Keratinocyte (primary cell): Measurements from ENCODE around the gene PGLYRP3. TPM values are rescaled to one million over a fixed set of nuclear protein-coding genes. Genes with fewer than 3 reads are reported as not detected.

ENCODE experiments used
- DNase-seq: peaks from one replicate; pipeline ENCODE4 v3.0.0-alpha.2; 2011; ENCODE audit warnings: low read depth, missing footprints, low spot score
- FAIRE-seq: peaks from 2 replicates; lab custom pipeline; 2011; peaks lifted over from hg19 to GRCh38; lab: Jason Lieb, UNC
- H2AFZ ChIP-seq: 2 replicates; pipeline ENCODE4 v1.6.0; 2012; ENCODE audit warnings: low read length, control low read depth, inconsistent platforms; ENCODE audit not compliant: control insufficient read depth
- H3K27ac ChIP-seq: 2 replicates; pipeline ENCODE4 v1.5.1; 2011; ENCODE audit warnings: low read length; ENCODE audit not compliant: control insufficient read depth, insufficient read depth
- H3K27me3 ChIP-seq: 3 replicates; pipeline ENCODE4 v1.6.0; 2011; ENCODE audit warnings: low read length; ENCODE audit not compliant: control insufficient read depth, insufficient read depth; ENCODE audit errors: extremely low read depth
- H3K36me3 ChIP-seq, 2 experiments: 2 replicates in 1 of 2; 3 replicates in 1 of 2; pipeline ENCODE4 v1.5.1; 2011; ENCODE audit warnings: low read length in 2 of 2, mild to moderate bottlenecking in 1 of 2; ENCODE audit not compliant: control insufficient read depth in 2 of 2, insufficient read depth in 2 of 2; ENCODE audit errors: extremely low read depth in 1 of 2
- H3K4me1 ChIP-seq: 3 replicates; pipeline ENCODE4 v1.5.1; 2011; ENCODE audit warnings: low read length; ENCODE audit not compliant: control insufficient read depth, insufficient read depth; ENCODE audit errors: extremely low read depth
- H3K4me2 ChIP-seq: 3 replicates; pipeline ENCODE4 v1.6.0; 2011; ENCODE audit warnings: low read depth, low read length; ENCODE audit not compliant: control insufficient read depth, insufficient read depth; ENCODE audit errors: extremely low read depth
- H3K4me3 ChIP-seq, 3 experiments: fragments of 200-600 bp in 1 of 3; sonication (generic) in 1 of 3; 2 replicates in 2 of 3; 3 replicates in 1 of 3; pipeline ENCODE4 v1.5.1; 2011 to 2016; ENCODE audit warnings: low read length in 3 of 3, mild to moderate bottlenecking in 3 of 3, control low read depth in 2 of 3, inconsistent platforms in 1 of 3, low read depth in 1 of 3, mixed read lengths in 1 of 3, mixed run types in 1 of 3, moderate library complexity in 1 of 3; ENCODE audit not compliant: control insufficient read depth in 2 of 3, insufficient read depth in 2 of 3; ENCODE audit errors: extremely low read depth in 1 of 3
- H3K79me2 ChIP-seq: 2 replicates; pipeline ENCODE4 v1.6.0; 2012; ENCODE audit warnings: low read length; ENCODE audit not compliant: control insufficient read depth, insufficient read depth
- H3K9ac ChIP-seq: 3 replicates; pipeline ENCODE4 v1.6.0; 2011; ENCODE audit warnings: low read length; ENCODE audit not compliant: control insufficient read depth, insufficient read depth; ENCODE audit errors: extremely low read depth
- H3K9me1 ChIP-seq: 3 replicates; pipeline ENCODE4 v1.6.0; 2011; ENCODE audit warnings: low read length; ENCODE audit not compliant: control insufficient read depth, insufficient read depth; ENCODE audit errors: extremely low read depth
- H3K9me3 ChIP-seq: 2 replicates; pipeline ENCODE4 v1.5.1; 2012; ENCODE audit warnings: low read depth, low read length; ENCODE audit not compliant: control insufficient read depth
- H4K20me1 ChIP-seq: 3 replicates; pipeline ENCODE4 v1.6.0; 2011; ENCODE audit warnings: low read length; ENCODE audit not compliant: control insufficient read depth, insufficient read depth; ENCODE audit errors: extremely low read depth
- CTCF ChIP-seq, 3 experiments: IDR thresholded peaks in 1 of 3; conservative IDR thresholded peaks in 1 of 3; optimal IDR thresholded peaks in 1 of 3; 2 replicates in 2 of 3; 3 replicates in 1 of 3; pipeline versions ENCODE3 to v1.5.1; 2011; ENCODE audit warnings: low read length in 3 of 3, mild to moderate bottlenecking in 3 of 3, moderate library complexity in 2 of 3, control low read depth in 1 of 3, inconsistent platforms in 1 of 3; ENCODE audit not compliant: insufficient read depth in 2 of 3; ENCODE audit errors: extremely low read depth in 1 of 3
- EZH2 ChIP-seq: IDR thresholded peaks from one replicate; pipeline ENCODE4 v1.6.1; 2012; ENCODE audit warnings: inconsistent platforms, mild to moderate bottlenecking, low read length, moderate library complexity
- dilution Hi-C: fragments of 300-500 bp; cut with MboI; formaldehyde crosslinking; loops from one replicate; pipeline ENCODE4 v1.7.0; 2020; ENCODE audit warnings: low sequenced_read_pairs; ENCODE audit not compliant: extremely low pct_ligation_motif_present
- polyA plus RNA-seq, 5 experiments: library from polyadenylated mRNA; depleted of rRNA in 3 of 5; stranded (reverse) in 3 of 5; stranded (forward) in 1 of 5; unstranded in 1 of 5; fragments of >200 nt; gene quantifications; 1 replicate in 1 of 5; 2 replicates in 3 of 5; 3 replicates in 1 of 5; pipeline versions ENCODE4 v1.2.1 to v1.2.3, GENCODE V29; 2011 to 2012; ENCODE audit warnings: missing spikeins in 2 of 5, low read depth in 1 of 5, low replicate concordance in 1 of 5

The PGLYRP3 gene
- polyA plus RNA-seq, 1 donor (not counting 4 experiments of a cell fraction or from before 2014, with no cell fraction given): 0.93 TPM

- dilution Hi-C loops: no loop called here
- H3K9me1 ChIP-seq: no peaks in the 10 kb centered on the region
- no peak overlapping the region for H3K4me3 ChIP-seq
- no peaks in the 10 kb centered on the region for H3K79me2 ChIP-seq
- H3K9me3 ChIP-seq: no peaks in the 10 kb centered on the region
- peak; percentile 93 to 98 (median 98) for TF ChIP-seq CTCF (optimal IDR thresholded peaks at IDR 0.05 in 1 of 3, IDR thresholded peaks at IDR 0.05 in 1 of 3, conservative IDR thresholded peaks at IDR 0.05 in 1 of 3; ENCODE audit: extremely low read depth in 1 of 3, insufficient read depth in 2 of 3, low read length in 3 of 3)
- TF ChIP-seq EZH2: no peak
- DNase-seq: peak; percentile 21
- H3K36me3 ChIP-seq: no peaks in the 10 kb centered on the region
- H3K9ac ChIP-seq: no peak overlapping the region
- H3K4me1 ChIP-seq: no peaks in the 10 kb centered on the region
- H2AFZ ChIP-seq: no peak overlapping the region
- no peak overlapping the region for H3K27ac ChIP-seq
- peak; percentile 95 for FAIRE-seq
- no peaks in the 10 kb centered on the region for H3K27me3 ChIP-seq
- no peaks in the 10 kb centered on the region for H4K20me1 ChIP-seq
- H3K4me2 ChIP-seq: no peak overlapping the region
Observed at GRCh38 chr1:153277852-153278251, 34.9 kb downstream of the PGLYRP3 start.

DNA sequence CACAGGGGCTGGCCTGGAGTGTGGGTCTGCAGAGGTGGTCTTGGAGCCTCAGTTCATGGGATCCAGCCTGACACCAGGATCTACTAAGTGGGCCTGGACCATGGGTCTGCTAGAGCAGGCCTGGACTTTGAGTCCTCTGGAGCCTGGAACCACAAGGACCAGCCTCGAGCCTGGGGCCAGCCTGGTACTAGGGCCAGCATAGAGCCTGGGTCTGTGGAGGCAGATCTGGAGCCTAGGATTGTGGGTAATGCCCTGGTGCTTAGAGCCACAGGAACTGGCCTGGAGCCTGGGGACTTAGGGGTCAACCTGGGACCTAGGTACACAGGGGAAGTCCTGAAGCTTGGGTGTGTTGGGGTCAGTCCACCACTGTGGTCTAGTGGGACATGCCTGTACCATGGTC is 40.6 kb downstream of the PGLYRP3 start:
- no peak for FAIRE-seq
- Histone ChIP-seq H3K27me3 (no peaks in the 10 kb centered on the region), H3K4me2 (no peak overlapping the region), H3K4me1 (no peaks in the 10 kb centered on the region), H3K4me3 (no peak overlapping the region), H3K79me2 (no peaks in the 10 kb centered on the region), H3K9ac (no peak overlapping the region), H3K9me3 (no peaks in the 10 kb centered on the region), H3K27ac (no peak overlapping the region), H2AFZ (no peak overlapping the region), H3K36me3 (no peaks in the 10 kb centered on the region), H4K20me1 (no peaks in the 10 kb centered on the region), H3K9me1 (no peaks in the 10 kb centered on the region)
- DNase-seq: no peak
- no peak for TF ChIP-seq CTCF (optimal IDR thresholded peaks at IDR 0.05 in 1 of 3, IDR thresholded peaks at IDR 0.05 in 1 of 3, conservative IDR thresholded peaks at IDR 0.05 in 1 of 3; ENCODE audit: extremely low read depth in 1 of 3, insufficient read depth in 2 of 3, low read length in 3 of 3)
- no peak for TF ChIP-seq EZH2
- dilution Hi-C loops: no loop called here
